Progenitor cell of endocrine pancreas (in vitro differentiated cells): ENCODE data around the gene OXCT1. TPM values are rescaled to one million over a fixed set of nuclear protein-coding genes. Genes with fewer than 3 reads are reported as not detected.

Experiments used
- DNase-seq: peaks from one replicate; pipeline ENCODE4 v3.0.0; 2021; ENCODE audit warnings: low spot score; ENCODE audit not compliant: unreplicated experiment
- H3K27ac Mint-ChIP-seq: 2 replicates; pipeline ENCODE4 v1.8.0; 2021; ENCODE audit warnings: mild to moderate bottlenecking, moderate library complexity, mixed read lengths
- H3K27me3 Mint-ChIP-seq: 2 replicates; pipeline ENCODE4 v1.8.0; 2021; ENCODE audit warnings: mixed read lengths
- H3K36me3 Mint-ChIP-seq: 2 replicates; pipeline ENCODE4 v1.8.0; 2022; ENCODE audit warnings: mixed read lengths; ENCODE audit not compliant: insufficient read depth
- H3K4me1 Mint-ChIP-seq: 2 replicates; pipeline ENCODE4 v1.8.0; 2021; ENCODE audit warnings: low read depth, mixed read lengths
- H3K4me3 Mint-ChIP-seq: 2 replicates; pipeline ENCODE4 v1.8.0; 2021; ENCODE audit warnings: low read depth, mild to moderate bottlenecking, moderate library complexity, mixed read lengths
- H3K9me3 Mint-ChIP-seq: 2 replicates; pipeline ENCODE4 v1.8.0; 2021; ENCODE audit warnings: low read depth, mixed read lengths
- CTCF ChIP-seq: fragments of 200-600 bp; sonication (generic); IDR thresholded peaks from one replicate; pipeline ENCODE4 v1.5.0; 2021; ENCODE audit warnings: antibody characterized with exemption, mild to moderate bottlenecking; ENCODE audit not compliant: unreplicated experiment
- total RNA-seq: library from RNA; stranded (reverse); gene quantifications from 2 replicates; pipeline ENCODE4 v1.2.1, GENCODE V29; 2021

The OXCT1 gene
- total RNA-seq, 1 donor from 2014 or later, result 19.9 TPM

- no peak overlapping the region for H3K27ac Mint-ChIP-seq
- DNase-seq, result no peak
- H3K9me3 Mint-ChIP-seq, result no peaks in the 10 kb centered on the region
- peaks cover 2% of the 10 kb centered on the region for H3K36me3 Mint-ChIP-seq
- H3K4me1 Mint-ChIP-seq, result peaks cover 2% of the 10 kb centered on the region
- H3K27me3 Mint-ChIP-seq, result no peaks in the 10 kb centered on the region
- no peak overlapping the region for H3K4me3 Mint-ChIP-seq
- TF ChIP-seq CTCF, result no peak
Observed at GRCh38 chr5:41763574-41763973, 106.7 kb downstream of the OXCT1 start.

- Mint-ChIP-seq H3K36me3 (peaks cover 2% of the 10 kb centered on the region), H3K4me1 (peaks cover 2% of the 10 kb centered on the region), H3K27me3 (no peaks in the 10 kb centered on the region), H3K9me3 (no peaks in the 10 kb centered on the region), H3K4me3 (no peak overlapping the region), H3K27ac (no peak overlapping the region)
- no peak for TF ChIP-seq CTCF
- no peak for DNase-seq
Observed at GRCh38 chr5:41763081-41763480, 107.1 kb downstream of the OXCT1 start.

- peaks cover 2% of the 10 kb centered on the region for H3K4me1 Mint-ChIP-seq
- peaks cover 3% of the 10 kb centered on the region for H3K36me3 Mint-ChIP-seq
- no peak overlapping the region for H3K4me3 Mint-ChIP-seq
- no peak for TF ChIP-seq CTCF
- H3K9me3 Mint-ChIP-seq, result no peaks in the 10 kb centered on the region
- H3K27me3 Mint-ChIP-seq, result no peaks in the 10 kb centered on the region
- H3K27ac Mint-ChIP-seq, result no peak overlapping the region
- DNase-seq, result no peak
Observed at GRCh38 chr5:41762426-41762825, 107.8 kb downstream of the OXCT1 start.

GRCh38 chr5:41761663-41762062 is 108.6 kb downstream of the OXCT1 start:
- no peak overlapping the region for H3K27ac Mint-ChIP-seq
- H3K27me3 Mint-ChIP-seq, result no peaks in the 10 kb centered on the region
- DNase-seq, result no peak
- H3K4me3 Mint-ChIP-seq, result no peak overlapping the region
- H3K36me3 Mint-ChIP-seq, result peaks cover 3% of the 10 kb centered on the region
- peaks cover 2% of the 10 kb centered on the region for H3K4me1 Mint-ChIP-seq
- TF ChIP-seq CTCF, result no peak
- H3K9me3 Mint-ChIP-seq, result no peaks in the 10 kb centered on the region

GRCh38 chr5:41755705-41756104 is 114.5 kb downstream of the OXCT1 start:
- no peaks in the 10 kb centered on the region for H3K9me3 Mint-ChIP-seq
- TF ChIP-seq CTCF, result no peak
- H3K4me3 Mint-ChIP-seq, result no peak overlapping the region
- H3K36me3 Mint-ChIP-seq, result peaks cover 2% of the 10 kb centered on the region
- no peak overlapping the region for H3K27ac Mint-ChIP-seq
- no peaks in the 10 kb centered on the region for H3K27me3 Mint-ChIP-seq
- no peaks in the 10 kb centered on the region for H3K4me1 Mint-ChIP-seq
- no peak for DNase-seq
